ENCODE measurements around the gene ATXN2.

ATXN2 gene

DNA sequence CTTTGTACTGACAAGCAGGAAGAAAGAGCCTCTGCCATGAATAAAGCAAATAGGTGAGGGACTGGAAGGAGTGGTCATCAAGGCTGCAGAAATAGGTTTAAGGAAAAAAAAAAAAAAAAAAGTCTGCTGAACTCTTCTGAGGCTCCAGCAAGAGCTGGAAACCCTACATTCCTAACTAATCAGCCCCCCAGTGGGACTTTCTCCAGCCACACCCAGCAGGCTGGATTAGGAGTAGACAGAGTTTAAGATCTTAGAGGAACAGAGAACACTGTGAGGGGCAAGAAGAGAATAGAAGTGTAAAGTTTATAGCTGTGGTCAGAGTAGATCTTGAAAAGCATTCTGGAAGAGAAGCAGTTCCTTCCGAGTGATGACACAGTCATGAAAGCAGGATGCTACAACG lies 66.4 kb downstream of the ATXN2 start:
- Mint-ChIP-seq H3K9me3 (no peaks in the 10 kb centered on the region), H3K36me3 (ENCODE audit: low read depth) (peaks cover 54% of the 10 kb centered on the region), H3K27ac (no peak overlapping the region), H3K4me1 (no peaks in the 10 kb centered on the region), H3K4me3 (no peak overlapping the region), H3K27me3 (ENCODE audit: low read depth) (no peaks in the 10 kb centered on the region)
- TF ChIP-seq, protein P1, sequence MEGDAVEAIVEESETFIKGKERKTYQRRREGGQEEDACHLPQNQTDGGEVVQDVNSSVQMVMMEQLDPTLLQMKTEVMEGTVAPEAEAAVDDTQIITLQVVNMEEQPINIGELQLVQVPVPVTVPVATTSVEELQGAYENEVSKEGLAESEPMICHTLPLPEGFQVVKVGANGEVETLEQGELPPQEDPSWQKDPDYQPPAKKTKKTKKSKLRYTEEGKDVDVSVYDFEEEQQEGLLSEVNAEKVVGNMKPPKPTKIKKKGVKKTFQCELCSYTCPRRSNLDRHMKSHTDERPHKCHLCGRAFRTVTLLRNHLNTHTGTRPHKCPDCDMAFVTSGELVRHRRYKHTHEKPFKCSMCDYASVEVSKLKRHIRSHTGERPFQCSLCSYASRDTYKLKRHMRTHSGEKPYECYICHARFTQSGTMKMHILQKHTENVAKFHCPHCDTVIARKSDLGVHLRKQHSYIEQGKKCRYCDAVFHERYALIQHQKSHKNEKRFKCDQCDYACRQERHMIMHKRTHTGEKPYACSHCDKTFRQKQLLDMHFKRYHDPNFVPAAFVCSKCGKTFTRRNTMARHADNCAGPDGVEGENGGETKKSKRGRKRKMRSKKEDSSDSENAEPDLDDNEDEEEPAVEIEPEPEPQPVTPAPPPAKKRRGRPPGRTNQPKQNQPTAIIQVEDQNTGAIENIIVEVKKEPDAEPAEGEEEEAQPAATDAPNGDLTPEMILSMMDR (IDR thresholded peaks at IDR 0.05; ENCODE audit: unreplicated experiment in 3 of 3), result no peak

DNA sequence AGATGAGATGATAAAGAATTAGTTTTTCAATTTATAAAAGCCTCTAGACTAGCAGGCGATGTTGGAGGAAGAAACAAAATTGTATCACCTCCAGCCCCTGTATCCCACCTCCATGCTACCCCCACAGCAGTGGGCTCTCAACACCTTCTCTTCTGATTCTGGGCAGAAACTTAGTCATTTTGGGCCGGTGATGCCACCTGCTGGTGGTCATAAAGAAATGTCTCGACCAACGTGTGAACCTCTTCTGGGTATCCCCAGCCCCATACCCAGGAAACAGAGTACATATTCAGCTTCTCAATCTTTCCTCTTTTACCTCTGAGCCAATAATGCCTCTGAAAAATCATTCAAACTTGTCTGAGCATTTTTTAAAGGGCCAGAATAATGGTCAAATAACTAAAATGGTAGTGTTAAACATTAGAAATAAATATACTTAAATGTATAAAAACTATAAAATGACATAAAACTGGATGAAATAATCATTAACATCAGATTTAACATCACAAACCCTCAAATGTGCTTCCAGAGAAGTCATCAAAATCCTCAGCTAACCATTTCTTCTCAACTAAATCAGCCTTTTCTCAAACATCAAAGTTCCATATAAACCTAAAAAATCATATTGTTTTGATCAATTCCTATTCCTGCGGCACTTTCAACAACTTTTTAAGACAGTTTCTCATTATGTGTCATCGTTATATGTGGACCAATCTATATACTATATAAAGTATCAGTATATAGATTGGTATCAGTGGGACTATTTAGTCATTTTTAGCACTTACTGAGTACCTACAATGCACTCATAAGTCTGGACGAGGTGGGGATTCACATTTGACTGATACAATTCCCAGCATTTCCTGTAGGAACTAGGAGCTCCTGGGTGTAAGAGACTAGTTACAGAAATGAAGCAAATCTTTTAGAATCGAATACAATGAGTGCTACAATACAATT lies 69.4 kb downstream of the ATXN2 start:
- Mint-ChIP-seq H3K27me3 (ENCODE audit: low read depth) (no peaks in the 10 kb centered on the region), H3K4me3 (no peak overlapping the region), H3K9me3 (no peaks in the 10 kb centered on the region), H3K36me3 (ENCODE audit: low read depth) (peaks cover 53% of the 10 kb centered on the region), H3K27ac (peak overlapping the region in 1 of 3 experiments; percentile 9), H3K4me1 (no peaks in the 10 kb centered on the region)
- TF ChIP-seq, protein P1 (IDR thresholded peaks at IDR 0.05; ENCODE audit: unreplicated experiment in 3 of 3), result peak; percentile 64 to 73 (median 72)

DNA sequence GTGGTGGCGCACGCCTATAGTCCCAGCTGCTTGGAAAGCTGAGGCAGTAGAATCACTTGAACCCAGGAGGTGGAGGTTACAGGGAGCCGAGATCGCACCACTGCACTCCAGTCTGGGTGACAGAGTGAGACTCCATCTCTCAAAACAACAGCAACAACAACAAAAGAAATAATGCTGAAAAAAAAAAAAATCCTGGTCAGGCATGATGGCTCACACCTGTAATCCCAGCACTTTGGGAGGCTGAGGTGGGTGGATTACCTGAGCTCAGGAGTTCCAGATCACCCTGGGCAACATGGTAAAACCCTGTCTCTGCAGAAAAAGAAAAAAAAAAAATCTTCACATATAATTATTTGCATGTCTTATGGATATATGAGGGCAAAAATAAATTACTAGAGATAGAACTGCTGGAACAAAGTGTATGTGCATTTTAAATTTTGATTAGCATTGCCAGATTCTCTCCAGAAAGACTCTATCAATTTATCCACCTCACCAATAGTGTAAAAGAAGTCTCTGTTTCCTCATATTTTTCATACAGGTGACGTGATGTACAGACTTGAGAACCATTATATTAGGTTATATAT lies 75.4 kb downstream of the ATXN2 start:
- no peaks in the 10 kb centered on the region for H3K9me3 Mint-ChIP-seq
- TF ChIP-seq, protein P1 (IDR thresholded peaks at IDR 0.05; ENCODE audit: unreplicated experiment in 3 of 3), result no peak
- H3K4me1 Mint-ChIP-seq, result no peaks in the 10 kb centered on the region
- H3K4me3 Mint-ChIP-seq, result no peak overlapping the region
- no peak overlapping the region for H3K27ac Mint-ChIP-seq
- H3K36me3 Mint-ChIP-seq (ENCODE audit: low read depth), result peaks cover 60% of the 10 kb centered on the region
- no peaks in the 10 kb centered on the region for H3K27me3 Mint-ChIP-seq (ENCODE audit: low read depth)

DNA sequence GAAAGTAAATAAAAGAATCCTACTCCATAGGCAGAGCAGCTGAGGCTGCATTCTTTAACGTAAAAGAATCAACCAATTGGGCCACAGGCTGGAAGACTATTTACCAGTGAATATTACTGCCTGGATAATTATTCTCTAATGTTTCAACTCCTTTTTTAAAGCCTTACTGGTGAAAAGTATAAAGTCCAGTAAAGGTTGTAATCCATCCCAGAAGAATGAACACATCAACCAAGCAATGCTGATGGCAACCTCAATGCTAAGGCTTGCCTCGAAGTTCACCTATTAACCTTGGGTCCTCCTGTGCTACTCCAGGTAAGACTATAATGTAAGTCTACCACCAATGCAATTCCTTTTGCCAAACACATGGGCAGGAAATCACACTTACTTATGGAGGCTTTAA lies 77.3 kb downstream of the ATXN2 start:
- peaks cover 56% of the 10 kb centered on the region for H3K36me3 Mint-ChIP-seq (ENCODE audit: low read depth)
- H3K27me3 Mint-ChIP-seq (ENCODE audit: low read depth), result no peaks in the 10 kb centered on the region
- H3K4me3 Mint-ChIP-seq, result no peak overlapping the region
- H3K9me3 Mint-ChIP-seq, result no peaks in the 10 kb centered on the region
- H3K4me1 Mint-ChIP-seq, result no peaks in the 10 kb centered on the region
- H3K27ac Mint-ChIP-seq, result no peak overlapping the region
- TF ChIP-seq, protein P1 (IDR thresholded peaks at IDR 0.05; ENCODE audit: unreplicated experiment in 3 of 3), result no peak

DNA sequence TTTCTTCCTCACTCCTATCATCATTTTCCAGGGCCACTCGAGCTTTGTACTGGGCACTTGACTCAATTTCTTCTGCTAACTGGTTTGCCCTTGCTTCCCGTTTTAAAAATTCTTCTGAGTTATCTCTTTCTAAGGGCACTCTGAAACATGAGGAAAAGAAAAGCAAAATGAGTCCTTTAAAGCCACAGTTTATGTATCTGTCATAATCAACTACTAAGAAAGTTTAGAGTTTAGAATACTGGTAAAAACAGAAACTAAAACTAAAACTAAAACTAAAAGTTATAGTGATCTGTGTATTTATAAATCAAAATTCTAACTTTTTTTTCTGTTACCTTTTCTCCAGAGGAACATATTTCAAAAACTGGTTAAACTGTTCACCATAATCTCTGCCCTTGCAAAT lies 79.2 kb downstream of the ATXN2 start:
- no peaks in the 10 kb centered on the region for H3K4me1 Mint-ChIP-seq
- TF ChIP-seq, protein P1 (IDR thresholded peaks at IDR 0.05; ENCODE audit: unreplicated experiment in 3 of 3), result no peak
- no peak overlapping the region for H3K27ac Mint-ChIP-seq
- peaks cover 53% of the 10 kb centered on the region for H3K36me3 Mint-ChIP-seq (ENCODE audit: low read depth)
- no peaks in the 10 kb centered on the region for H3K9me3 Mint-ChIP-seq
- H3K27me3 Mint-ChIP-seq (ENCODE audit: low read depth), result no peaks in the 10 kb centered on the region
- H3K4me3 Mint-ChIP-seq, result no peak overlapping the region

All from nephron (organoid).